Gastroesophageal sphincter (tissue), 3 donors: ENCODE measurements around the gene ITGA8.

Source experiments
- POLR2A ChIP-seq, 2 donors: fragments of 450-650 bp; IDR thresholded peaks; one replicate each; pipeline ENCODE4 v1.6.1; 2017; ENCODE audit warnings: antibody characterized with exemption in 2 of 2, mild to moderate bottlenecking in 2 of 2, moderate library complexity in 1 of 2
- TF ChIP-seq, protein P1 (sequence below), 4 experiments: fragments of 200-600 bp in 2 of 4; fragments of 450-650 bp in 2 of 4; sonication (generic) in 1 of 4; IDR thresholded peaks; one replicate each; pipeline ENCODE4 v1.5.1; 2017 to 2019; ENCODE audit warnings: antibody characterized with exemption in 4 of 4, mild to moderate bottlenecking in 2 of 4, moderate library complexity in 2 of 4

DNA sequence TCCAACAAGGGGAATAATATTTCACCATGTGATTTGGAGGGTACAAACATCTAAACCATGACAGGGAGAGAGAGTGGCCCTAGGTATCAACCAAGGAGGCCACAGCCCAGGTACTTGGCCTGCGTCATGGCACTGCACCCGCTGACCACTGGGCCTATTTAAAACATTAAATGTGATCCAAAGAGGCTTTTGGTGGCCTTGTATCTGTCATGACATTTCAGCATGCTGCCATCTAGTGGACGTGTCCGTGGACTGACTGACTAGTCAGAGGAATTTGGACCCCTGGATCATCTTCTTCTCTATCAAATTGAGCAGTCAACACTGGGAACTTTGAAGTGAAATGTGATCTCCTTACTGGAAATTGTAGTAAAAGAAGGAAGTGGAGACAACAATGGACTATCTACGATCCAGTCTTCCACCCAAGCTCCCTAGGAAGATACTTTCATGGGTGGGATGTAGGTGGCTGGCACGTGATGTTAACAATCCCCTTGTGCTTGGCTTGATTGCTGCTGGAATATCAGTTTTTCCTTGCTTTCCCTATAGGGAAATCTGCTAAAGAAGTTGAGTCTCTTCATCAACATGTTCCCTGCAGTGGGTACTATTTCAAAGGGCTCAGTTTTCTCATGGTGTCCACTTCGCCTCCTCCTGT, 24.6 kb upstream of the ITGA8 start:
- TF ChIP-seq, protein P1, sequence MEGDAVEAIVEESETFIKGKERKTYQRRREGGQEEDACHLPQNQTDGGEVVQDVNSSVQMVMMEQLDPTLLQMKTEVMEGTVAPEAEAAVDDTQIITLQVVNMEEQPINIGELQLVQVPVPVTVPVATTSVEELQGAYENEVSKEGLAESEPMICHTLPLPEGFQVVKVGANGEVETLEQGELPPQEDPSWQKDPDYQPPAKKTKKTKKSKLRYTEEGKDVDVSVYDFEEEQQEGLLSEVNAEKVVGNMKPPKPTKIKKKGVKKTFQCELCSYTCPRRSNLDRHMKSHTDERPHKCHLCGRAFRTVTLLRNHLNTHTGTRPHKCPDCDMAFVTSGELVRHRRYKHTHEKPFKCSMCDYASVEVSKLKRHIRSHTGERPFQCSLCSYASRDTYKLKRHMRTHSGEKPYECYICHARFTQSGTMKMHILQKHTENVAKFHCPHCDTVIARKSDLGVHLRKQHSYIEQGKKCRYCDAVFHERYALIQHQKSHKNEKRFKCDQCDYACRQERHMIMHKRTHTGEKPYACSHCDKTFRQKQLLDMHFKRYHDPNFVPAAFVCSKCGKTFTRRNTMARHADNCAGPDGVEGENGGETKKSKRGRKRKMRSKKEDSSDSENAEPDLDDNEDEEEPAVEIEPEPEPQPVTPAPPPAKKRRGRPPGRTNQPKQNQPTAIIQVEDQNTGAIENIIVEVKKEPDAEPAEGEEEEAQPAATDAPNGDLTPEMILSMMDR (IDR thresholded peaks at IDR 0.05): peak in 2 of 4 experiments; percentile 33 to 41
- TF ChIP-seq POLR2A (IDR thresholded peaks at IDR 0.05): no peak
